ENCODE data around the gene EMC10. TPM values are rescaled to one million over a fixed set of nuclear protein-coding genes. Genes with fewer than 3 reads are reported as not detected.

The EMC10 gene
- total and polyA plus RNA-seq, 12 donors = 39.4 to 216 (median 123) TPM

Other genes starting within 250 kb of the EMC10 start
- 1 to 10 TPM in 6 of 9 donors, under 1 TPM in 3; 0.17 to 3.0 (median 1.5) TPM for gene KCNC3, start 147.1 kb upstream of the EMC10 start, total RNA-seq
- 1 to 10 TPM in 1 of 3 donors, under 1 TPM in 2; 0.79 to 7.3 (median 0.88) TPM for gene KCNC3, start 147.1 kb upstream of the EMC10 start, polyA plus RNA-seq
- 1 to 10 TPM in 2 of 9 donors, under 1 TPM in 5, not detected in 2; 0.14 to 4.5 (median 0.67) TPM for gene NAPSA, start 110.9 kb upstream of the EMC10 start, total RNA-seq
- gene NAPSA, start 110.9 kb upstream of the EMC10 start, polyA plus RNA-seq = 1 to 10 TPM in 1 of 3 donors, under 1 TPM in 1, not detected in 1; 0.61 to 1.4 TPM
- 100 to 1,000 TPM in 4 of 9 donors, 10 to 100 TPM in 5; 43.7 to 148 (median 97.0) TPM for gene NR1H2, start 100.0 kb upstream of the EMC10 start, total RNA-seq
- gene NR1H2, start 100.0 kb upstream of the EMC10 start, polyA plus RNA-seq = 100 to 1,000 TPM in 2 of 3 donors, 10 to 100 TPM in 1; 16.5 to 144 (median 102) TPM
- gene POLD1, start 92.2 kb upstream of the EMC10 start, total RNA-seq = 10 to 100 TPM in 8 of 9 donors, 1 to 10 TPM in 1; 8.4 to 59.0 (median 15.7) TPM
- 10 to 100 TPM in 2 of 3 donors, 1 to 10 TPM in 1; 1.9 to 93.9 (median 40.1) TPM for gene POLD1, start 92.2 kb upstream of the EMC10 start, polyA plus RNA-seq
- under 1 TPM in 3 of 9 donors, not detected in 6; 0.06 to 0.29 (median 0.19) TPM for gene SPIB, start 57.6 kb upstream of the EMC10 start, total RNA-seq
- gene SPIB, start 57.6 kb upstream of the EMC10 start, polyA plus RNA-seq = under 1 TPM in 1 of 3 donors, not detected in 2; 0.03 TPM
- gene MYBPC2, start 43.6 kb upstream of the EMC10 start, total RNA-seq = 1 to 10 TPM in 1 of 9 donors, not detected in 8; 1.6 TPM
- under 1 TPM in 1 of 3 donors, not detected in 2; 0.03 TPM for gene MYBPC2, start 43.6 kb upstream of the EMC10 start, polyA plus RNA-seq
- 10 to 100 TPM in 1 of 9 donors, 1 to 10 TPM in 6, under 1 TPM in 1, not detected in 1; 0.54 to 26.3 (median 1.8) TPM for gene GARIN5A, start 341 bp downstream of the EMC10 start, total RNA-seq
- 1 to 10 TPM in 2 of 3 donors, under 1 TPM in 1; 0.88 to 2.2 (median 2.0) TPM for gene GARIN5A, start 341 bp downstream of the EMC10 start, polyA plus RNA-seq
- 10 to 100 TPM; 23.2 to 70.9 (median 32.3) TPM for gene JOSD2, start 34.7 kb downstream of the EMC10 start, total RNA-seq
- gene JOSD2, start 34.7 kb downstream of the EMC10 start, polyA plus RNA-seq = 10 to 100 TPM in 2 of 3 donors, 1 to 10 TPM in 1; 1.2 to 66.4 (median 59.9) TPM
- gene ASPDH, start 37.4 kb downstream of the EMC10 start, total RNA-seq = 1 to 10 TPM in 2 of 9 donors, under 1 TPM in 3, not detected in 4; 0.38 to 2.7 (median 0.44) TPM
- gene ASPDH, start 37.4 kb downstream of the EMC10 start, polyA plus RNA-seq = 10 to 100 TPM in 1 of 3 donors, 1 to 10 TPM in 2; 1.4 to 30.5 (median 5.7) TPM
- gene LRRC4B, start 91.9 kb downstream of the EMC10 start, total RNA-seq = 1 to 10 TPM in 5 of 9 donors, under 1 TPM in 4; 0.07 to 8.8 (median 1.1) TPM
- gene LRRC4B, start 91.9 kb downstream of the EMC10 start, polyA plus RNA-seq = 10 to 100 TPM in 1 of 3 donors, 1 to 10 TPM in 1, under 1 TPM in 1; 0.44 to 24.1 (median 4.9) TPM
- gene SYT3, start 163.4 kb downstream of the EMC10 start, total RNA-seq = 1 to 10 TPM in 3 of 9 donors, under 1 TPM in 5, not detected in 1; 0.27 to 3.4 (median 0.70) TPM
- gene SYT3, start 163.4 kb downstream of the EMC10 start, polyA plus RNA-seq = 1 to 10 TPM in 1 of 3 donors, under 1 TPM in 2; 0.26 to 1.8 (median 0.77) TPM
- gene C19orf81, start 172.9 kb downstream of the EMC10 start, total RNA-seq = 1 to 10 TPM in 7 of 9 donors, not detected in 2; 2.4 to 8.2 (median 6.4) TPM
- 10 to 100 TPM in 1 of 3 donors, 1 to 10 TPM in 1, not detected in 1; 4.6 to 39.6 TPM for gene C19orf81, start 172.9 kb downstream of the EMC10 start, polyA plus RNA-seq
- gene SHANK1, start 243.3 kb downstream of the EMC10 start, total RNA-seq = 10 to 100 TPM in 5 of 9 donors, 1 to 10 TPM in 4; 4.2 to 14.6 (median 10.3) TPM
- gene SHANK1, start 243.3 kb downstream of the EMC10 start, polyA plus RNA-seq = 10 to 100 TPM in 1 of 3 donors, 1 to 10 TPM in 2; 1.5 to 22.6 (median 2.1) TPM
- 10 to 100 TPM; 14.8 to 53.8 (median 26.6) TPM for gene CLEC11A, start 246.9 kb downstream of the EMC10 start, total RNA-seq
- gene CLEC11A, start 246.9 kb downstream of the EMC10 start, polyA plus RNA-seq = 10 to 100 TPM in 2 of 3 donors, 1 to 10 TPM in 1; 1.6 to 32.4 (median 31.6) TPM

Measured in adrenal gland (tissue), 12 donors.